ENCODE data around the gene PRR14.

The PRR14 gene

DNA sequence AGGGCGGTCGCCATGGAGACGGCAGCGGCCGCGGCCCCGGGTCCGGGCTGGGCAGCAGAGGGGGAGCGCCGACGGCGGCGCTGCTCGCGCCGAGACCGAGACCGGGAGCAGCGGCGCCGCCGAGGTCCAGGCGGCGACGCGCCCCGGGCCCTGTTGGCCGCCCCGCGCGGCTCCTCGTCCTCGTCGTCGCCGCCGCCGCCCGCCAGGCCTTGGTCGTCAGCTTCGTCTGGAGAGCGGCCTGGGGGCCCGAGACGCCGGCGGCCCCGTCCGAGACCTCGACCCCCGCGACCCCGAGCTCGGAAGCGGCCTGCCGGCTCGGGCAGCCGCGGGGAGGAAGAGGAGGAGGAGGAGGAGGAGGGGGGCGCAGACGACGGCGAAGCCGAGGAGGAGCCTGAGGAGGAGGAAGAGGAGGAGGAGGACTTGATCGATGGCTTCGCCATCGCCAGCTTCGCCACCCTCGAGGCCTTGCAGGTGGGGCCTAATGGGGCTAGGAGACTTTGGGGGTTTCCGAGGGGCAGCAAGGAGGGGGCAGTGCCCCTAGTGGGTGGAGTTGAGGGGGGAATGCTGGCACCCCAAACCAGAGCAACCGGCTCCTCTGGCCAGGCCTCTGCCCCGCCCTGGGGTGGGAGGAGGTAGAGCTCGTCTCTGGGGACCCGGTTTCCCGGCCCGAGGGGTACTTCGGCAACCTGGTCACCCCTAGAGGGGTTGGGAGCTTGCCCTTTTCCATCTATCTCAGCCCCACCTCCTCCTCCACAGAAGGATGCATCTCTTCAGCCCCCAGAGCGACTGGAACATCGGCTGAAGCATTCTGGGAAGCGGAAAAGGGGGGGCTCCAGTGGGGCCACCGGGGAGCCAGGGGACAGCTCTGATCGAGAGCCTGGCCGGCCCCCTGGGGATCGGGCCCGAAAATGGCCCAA, 9.0 kb downstream of the PRR14 start:
- FAIRE-seq (no peak), DNase-seq (ENCODE audit: insufficient read length, low spot score) (no peak)
- TF ChIP-seq POLR2A (IDR thresholded peaks at IDR 0.05; ENCODE audit: low read depth, low read length) = no peak

DNA sequence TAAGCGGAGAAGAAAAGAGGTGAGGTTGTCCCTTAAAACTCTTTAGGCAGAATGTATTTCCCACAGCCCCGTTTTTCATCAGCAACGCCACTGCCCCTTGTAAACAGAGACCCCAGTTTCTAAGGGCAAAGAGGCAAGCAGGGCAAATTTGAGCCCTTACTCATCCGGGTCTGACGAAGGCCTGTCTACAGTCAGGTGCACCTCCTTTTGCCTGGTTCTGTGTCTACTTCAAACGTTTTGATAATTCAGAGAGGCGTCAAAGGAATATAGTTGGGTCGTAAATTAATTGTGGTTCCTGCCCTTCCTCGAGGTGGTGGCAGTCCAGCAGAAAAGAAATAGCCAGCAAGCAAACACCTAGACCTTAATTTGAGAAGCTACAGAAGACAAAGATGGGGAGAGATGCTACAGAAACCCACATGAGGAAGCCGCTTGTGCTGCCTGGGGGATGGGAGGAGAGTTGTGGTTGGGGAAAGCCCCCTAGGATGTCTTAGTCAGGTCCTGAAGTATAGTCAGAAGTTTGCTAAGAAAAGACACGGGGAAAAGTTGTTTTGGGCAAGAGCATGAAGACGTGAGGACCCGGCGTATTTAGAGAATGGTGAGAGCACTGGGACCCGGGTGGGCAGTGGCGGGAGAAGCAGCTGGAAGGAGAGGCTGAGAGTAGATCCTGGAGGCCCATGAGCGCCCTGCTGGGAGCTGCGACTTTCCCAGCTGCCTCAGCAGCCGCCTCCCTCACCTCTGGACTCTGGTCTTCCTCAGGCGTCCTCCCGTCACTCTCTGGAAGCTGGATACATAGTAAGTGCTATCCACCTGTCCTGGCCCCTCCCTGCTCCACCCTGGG, 9.9 kb downstream of the PRR14 start:
- DNase-seq (ENCODE audit: insufficient read length, low spot score) (no peak), FAIRE-seq (no peak)
- TF ChIP-seq POLR2A (IDR thresholded peaks at IDR 0.05; ENCODE audit: low read depth, low read length) = no peak

DNA sequence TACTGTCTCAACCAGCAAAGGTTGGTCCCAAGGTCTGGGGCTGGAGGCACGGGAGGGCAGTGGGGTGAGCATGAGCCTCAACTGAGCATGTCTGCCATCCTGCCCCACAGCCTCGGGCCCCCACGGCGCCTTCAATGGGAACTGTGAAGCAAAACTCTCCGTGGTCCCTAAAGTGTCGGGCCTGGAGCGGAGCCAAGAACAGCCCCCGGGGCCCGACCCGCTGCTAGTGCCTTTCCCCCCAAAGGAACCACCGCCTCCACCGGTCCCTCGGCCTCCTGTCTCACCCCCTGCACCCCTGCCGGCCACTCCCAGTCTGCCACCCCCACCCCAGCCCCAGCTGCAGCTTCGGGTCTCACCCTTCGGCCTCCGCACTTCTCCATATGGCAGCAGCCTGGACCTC, 11.7 kb downstream of the PRR14 start:
- no peak for DNase-seq (ENCODE audit: insufficient read length, low spot score)
- no peak for FAIRE-seq
- TF ChIP-seq POLR2A (IDR thresholded peaks at IDR 0.05; ENCODE audit: low read depth, low read length) = no peak

DNA sequence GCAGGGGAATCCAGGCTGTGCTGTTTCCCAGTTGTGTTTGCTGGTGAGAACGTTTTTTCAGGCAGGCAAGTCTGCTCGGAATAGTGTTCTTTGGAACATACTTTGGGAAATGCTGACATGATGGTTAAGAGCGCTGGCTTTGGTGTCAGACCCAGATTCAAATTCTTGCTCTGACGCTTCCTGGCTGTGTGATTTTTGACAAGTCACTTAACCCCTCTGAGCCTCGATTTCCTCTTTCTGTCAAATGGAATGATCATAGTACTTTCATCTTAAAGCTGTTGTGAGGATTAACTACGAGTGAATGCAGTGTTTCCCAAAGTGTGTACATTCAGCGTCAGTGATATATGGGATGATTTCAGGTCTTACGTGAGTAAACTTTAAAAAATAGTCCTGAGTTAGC, 12.3 kb downstream of the PRR14 start:
- DNase-seq (ENCODE audit: insufficient read length, low spot score) (no peak), FAIRE-seq (no peak)
- no peak for TF ChIP-seq POLR2A (IDR thresholded peaks at IDR 0.05; ENCODE audit: low read depth, low read length)

DNA sequence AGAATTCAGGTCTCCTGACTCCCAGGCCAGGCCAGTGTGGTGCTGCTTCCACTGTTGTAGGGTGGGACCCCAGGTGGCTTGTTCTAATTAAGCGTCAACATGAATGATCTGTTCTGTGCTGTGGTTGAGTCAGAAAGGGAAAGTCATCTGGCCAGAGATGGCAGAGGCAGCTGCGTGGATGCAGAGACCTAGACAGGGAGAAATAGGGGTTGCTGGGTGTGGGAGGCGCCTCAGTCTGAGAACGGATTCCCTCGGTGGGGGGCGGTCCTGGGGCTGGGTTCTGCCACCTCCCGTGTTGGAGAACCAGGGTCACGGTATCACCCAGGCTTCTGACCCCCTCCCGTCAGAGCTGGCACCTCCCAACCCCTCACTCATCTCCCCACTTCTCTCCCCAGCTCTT, 13.1 kb downstream of the PRR14 start:
- FAIRE-seq (no peak), DNase-seq (ENCODE audit: insufficient read length, low spot score) (no peak)
- TF ChIP-seq POLR2A (IDR thresholded peaks at IDR 0.05; ENCODE audit: low read depth, low read length) = no peak

DNA sequence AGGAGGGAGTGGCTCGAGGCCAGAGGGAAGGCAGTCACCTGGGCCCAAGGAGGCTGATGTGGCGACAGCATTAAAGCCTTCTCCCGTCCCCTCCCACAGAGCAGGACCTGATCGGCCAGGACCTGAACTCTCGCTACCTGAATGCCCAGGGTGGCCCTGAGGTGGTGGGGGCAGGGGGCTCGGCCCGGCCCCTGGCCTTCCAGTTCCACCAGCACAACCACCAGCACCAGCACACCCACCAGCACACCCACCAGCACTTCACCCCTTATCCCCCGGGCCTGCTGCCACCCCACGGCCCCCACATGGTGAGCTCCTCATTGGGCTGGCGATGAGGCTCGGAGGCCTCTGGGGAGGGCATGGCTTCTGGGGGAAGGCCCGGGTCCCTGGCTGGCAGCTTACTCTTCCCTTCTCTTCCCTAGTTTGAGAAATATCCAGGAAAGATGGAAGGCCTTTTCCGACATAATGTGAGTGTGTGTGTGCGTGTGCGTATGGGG, 13.9 kb downstream of the PRR14 start:
- no peak for FAIRE-seq
- TF ChIP-seq POLR2A (IDR thresholded peaks at IDR 0.05; ENCODE audit: low read depth, low read length) = no peak

DNA sequence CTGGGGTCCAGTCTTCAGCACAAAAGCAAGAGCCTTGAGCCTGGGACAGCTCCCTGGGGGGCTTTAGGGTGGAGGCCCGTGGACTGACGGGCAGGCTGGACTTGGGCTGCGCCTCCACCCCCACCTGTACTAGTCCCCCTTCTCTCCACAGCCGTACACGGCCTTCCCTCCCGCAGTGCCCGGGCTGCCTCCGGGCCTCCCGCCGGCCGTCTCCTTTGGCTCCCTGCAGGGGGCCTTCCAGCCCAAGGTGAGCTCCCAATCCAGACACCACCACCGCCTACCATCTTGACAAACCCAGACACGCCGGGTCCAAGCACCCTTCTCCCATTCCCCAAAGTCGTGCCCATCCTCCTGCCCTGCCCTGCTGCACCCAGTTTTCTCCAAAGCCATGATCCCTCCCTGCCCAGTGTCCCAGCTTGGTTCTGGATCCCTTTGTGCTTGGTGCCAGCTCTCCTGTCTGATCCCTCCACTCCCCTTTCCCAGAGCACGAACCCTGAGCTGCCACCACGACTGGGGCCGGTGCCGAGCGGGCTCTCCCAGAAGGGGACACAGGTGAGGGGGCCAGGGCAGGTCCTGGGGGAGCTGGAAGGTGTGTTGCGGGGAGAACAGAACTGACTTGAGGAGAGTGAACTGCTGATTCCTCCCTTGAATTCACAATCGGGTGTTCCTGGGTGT, 14.5 kb downstream of the PRR14 start:
- TF ChIP-seq POLR2A (IDR thresholded peaks at IDR 0.05; ENCODE audit: low read depth, low read length) = no peak
- FAIRE-seq (no peak), DNase-seq (ENCODE audit: insufficient read length, low spot score) (no peak)

More for the DNA sequence above, 13.9 kb downstream of the PRR14 start:
- no peak for DNase-seq (ENCODE audit: insufficient read length, low spot score)

DNA sequence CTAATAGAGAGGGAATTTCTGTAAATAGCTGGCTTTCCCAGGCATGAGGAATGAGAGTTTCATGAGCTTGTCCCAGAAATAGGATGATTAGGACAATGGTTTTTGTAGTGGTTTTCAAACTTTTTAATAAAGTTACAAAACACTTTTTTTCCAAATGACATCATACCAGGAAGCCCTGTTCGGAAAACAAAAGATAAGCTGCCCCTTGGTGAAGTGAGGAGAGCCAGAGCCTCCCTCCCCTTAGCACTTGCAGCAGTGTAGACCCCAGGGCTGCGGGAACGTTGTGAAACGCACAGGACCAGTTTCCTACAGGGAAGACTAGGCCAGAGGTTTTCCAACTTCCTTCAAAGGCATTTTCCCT, 15.1 kb downstream of the PRR14 start:
- DNase-seq (ENCODE audit: insufficient read length, low spot score) (no peak), FAIRE-seq (no peak)
- TF ChIP-seq POLR2A (IDR thresholded peaks at IDR 0.05; ENCODE audit: low read depth, low read length) = no peak

DNA sequence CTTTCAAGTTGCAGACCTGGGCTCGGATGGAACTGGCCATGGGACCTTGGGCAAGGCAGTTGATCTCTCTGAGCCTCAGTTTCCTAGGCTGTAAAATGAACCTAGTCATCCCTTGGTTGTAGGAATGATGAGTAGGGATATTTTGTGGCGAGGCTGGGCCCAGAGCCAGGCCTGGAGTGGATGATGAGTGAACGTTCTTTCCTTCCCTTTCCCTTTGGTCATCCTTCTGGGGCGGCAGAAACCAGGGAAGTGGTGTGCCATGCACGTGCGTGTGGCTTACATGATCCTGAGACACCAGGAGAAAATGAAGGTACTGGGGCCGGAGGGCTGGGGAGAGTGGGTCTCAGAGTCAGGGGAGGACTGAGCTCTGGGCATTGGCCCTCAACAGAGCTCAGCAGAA, 15.9 kb downstream of the PRR14 start:
- DNase-seq (ENCODE audit: insufficient read length, low spot score) = no peak
- no peak for TF ChIP-seq POLR2A (IDR thresholded peaks at IDR 0.05; ENCODE audit: low read depth, low read length)
- no peak for FAIRE-seq

DNA sequence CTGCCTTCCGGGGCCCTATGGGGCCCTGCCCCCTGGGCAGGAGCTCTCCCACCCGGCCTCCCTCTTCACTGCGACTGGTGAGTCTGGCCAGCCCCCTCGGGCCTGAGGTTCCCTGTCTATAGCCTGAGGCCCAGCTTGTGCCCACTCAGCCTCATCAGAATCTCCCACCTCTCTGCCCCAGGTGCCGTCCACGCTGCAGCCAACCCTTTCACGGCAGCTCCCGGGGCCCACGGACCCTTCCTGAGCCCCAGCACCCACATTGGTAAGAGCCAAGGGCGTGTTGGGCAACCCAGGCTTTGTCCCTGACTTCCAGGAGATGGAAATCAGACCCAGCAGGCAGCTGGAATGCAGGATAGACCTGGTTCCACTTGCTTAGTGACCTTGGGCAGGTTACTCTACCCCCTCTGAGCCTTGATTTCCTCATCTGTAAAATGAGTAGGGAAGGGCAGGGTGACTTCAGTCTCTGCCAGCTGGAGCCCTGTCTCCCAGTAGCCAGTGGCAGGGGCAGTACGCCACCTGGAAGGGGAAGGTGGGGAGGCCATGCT, 16.7 kb downstream of the PRR14 start:
- no peak for FAIRE-seq
- TF ChIP-seq POLR2A (IDR thresholded peaks at IDR 0.05; ENCODE audit: low read depth, low read length) = no peak
- DNase-seq (ENCODE audit: insufficient read length, low spot score) = no peak

DNA sequence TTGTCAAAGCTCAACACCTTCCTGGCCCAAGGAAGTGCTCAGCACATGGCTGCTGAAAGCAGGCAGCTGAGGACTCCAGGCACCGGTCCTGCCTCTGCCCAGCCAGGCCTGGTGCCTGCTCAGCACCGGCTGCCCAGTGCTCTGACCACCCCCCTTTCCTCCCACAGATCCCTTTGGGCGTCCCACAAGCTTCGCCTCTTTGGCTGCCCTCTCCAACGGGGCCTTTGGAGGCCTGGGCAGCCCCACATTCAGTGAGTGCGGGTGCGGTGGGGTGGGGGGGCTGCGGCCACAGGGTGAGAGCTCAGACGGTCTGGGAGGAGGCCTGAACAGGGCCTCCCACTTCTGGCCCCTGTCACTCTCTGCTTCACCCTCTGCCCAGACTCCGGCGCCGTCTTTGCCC, 17.6 kb downstream of the PRR14 start:
- TF ChIP-seq POLR2A (IDR thresholded peaks at IDR 0.05; ENCODE audit: low read depth, low read length) = no peak
- DNase-seq (ENCODE audit: insufficient read length, low spot score) = no peak
- FAIRE-seq = no peak

DNA sequence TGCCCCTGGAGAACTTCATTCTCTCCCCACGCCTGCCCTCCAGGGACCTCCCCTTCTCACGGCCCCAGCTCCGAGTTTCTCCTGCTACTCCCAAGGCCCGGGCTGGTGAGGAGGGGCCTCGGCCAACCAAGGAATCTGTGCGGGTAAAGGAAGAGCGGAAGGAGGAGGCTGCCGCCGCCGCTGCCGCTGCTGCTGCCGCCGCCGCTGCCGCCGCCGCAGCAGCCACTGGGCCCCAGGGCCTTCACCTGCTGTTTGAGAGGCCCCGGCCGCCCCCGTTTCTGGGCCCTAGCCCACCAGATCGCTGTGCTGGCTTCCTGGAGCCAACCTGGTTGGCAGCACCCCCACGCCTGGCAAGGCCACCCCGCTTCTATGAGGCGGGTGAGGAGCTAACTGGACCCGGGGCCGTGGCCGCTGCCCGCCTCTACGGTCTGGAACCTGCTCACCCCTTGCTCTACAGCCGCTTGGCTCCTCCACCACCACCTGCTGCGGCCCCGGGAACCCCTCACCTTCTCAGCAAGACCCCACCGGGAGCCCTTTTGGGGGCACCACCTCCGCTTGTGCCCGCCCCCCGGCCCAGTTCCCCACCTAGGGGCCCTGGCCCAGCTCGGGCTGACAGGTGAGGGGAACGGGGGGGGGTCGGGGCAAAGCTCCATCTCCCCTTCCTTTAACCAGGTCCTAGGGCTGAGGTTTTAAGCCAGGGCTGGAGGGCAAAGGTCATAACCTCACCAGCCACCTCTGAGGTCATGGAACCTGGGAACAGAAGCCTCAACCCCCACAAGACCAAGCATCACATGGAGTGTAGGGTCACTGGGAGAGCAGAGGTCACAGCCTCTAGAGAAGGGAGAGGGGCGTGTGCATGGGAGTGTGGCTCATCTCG, 18.5 kb downstream of the PRR14 start:
- FAIRE-seq = no peak

More for the DNA sequence above, 18.5 kb downstream of the PRR14 start:
- DNase-seq (ENCODE audit: insufficient read length, low spot score) = no peak
- TF ChIP-seq POLR2A (IDR thresholded peaks at IDR 0.05; ENCODE audit: low read depth, low read length) = no peak
